ENCODE data around the gene IRAK2. TPM values are rescaled to one million over a fixed set of nuclear protein-coding genes. Genes with fewer than 3 reads are reported as not detected.

Gene IRAK2
- total RNA-seq, 1 donor from 2014 or later = 2.0 TPM

- no peak overlapping the region for H3K4me3 Mint-ChIP-seq (ENCODE audit: unreplicated experiment)
- Histone ChIP-seq H3K27ac (ENCODE audit: low read depth, low read length) (no peak overlapping the region), H3K4me1 (ENCODE audit: insufficient read depth, low read length) (peaks cover 12% of the 10 kb centered on the region), H3K4me2 (ENCODE audit: low read length) (no peak overlapping the region), H3K27me3 (ENCODE audit: insufficient read depth, low read length) (no peaks in the 10 kb centered on the region), H3K9ac (ENCODE audit: low read length) (no peak overlapping the region), H3K36me3 (ENCODE audit: insufficient read depth, low read length) (no peaks in the 10 kb centered on the region), H3K79me2 (ENCODE audit: insufficient read depth, low read length) (peaks cover 2% of the 10 kb centered on the region), H3K9me3 (ENCODE audit: insufficient read depth, low read depth, low read length) (no peaks in the 10 kb centered on the region), H3K4me3 (ENCODE audit: insufficient read depth, low read depth, low read length) (no peak overlapping the region), H2AFZ (ENCODE audit: low read depth, low read length) (no peak overlapping the region), H4K20me1 (ENCODE audit: insufficient read depth, low read length) (no peaks in the 10 kb centered on the region)
- no peaks in the 10 kb centered on the region for H3K27me3 Mint-ChIP-seq (ENCODE audit: low read depth, unreplicated experiment)
- no peaks in the 10 kb centered on the region for H3K9me3 Mint-ChIP-seq (ENCODE audit: unreplicated experiment)
- FAIRE-seq = no peak
- no peak for DNase-seq (ENCODE audit: low read depth)
- TF ChIP-seq EZH2 (IDR thresholded peaks at IDR 0.05; ENCODE audit: insufficient read depth, low read length) = no peak
- TF ChIP-seq CTCF (IDR thresholded peaks at IDR 0.05; ENCODE audit: insufficient read depth, low read depth, low read length) = no peak
- H3K4me1 Mint-ChIP-seq (ENCODE audit: low read depth, unreplicated experiment) = peaks cover 7% of the 10 kb centered on the region
- no peak overlapping the region for H3K27ac Mint-ChIP-seq (ENCODE audit: unreplicated experiment)
- H3K36me3 Mint-ChIP-seq (ENCODE audit: low read depth, unreplicated experiment) = peaks cover 3% of the 10 kb centered on the region
These were observed 13.0 kb downstream of the IRAK2 start for GRCh38 chr3:10177737-10178136.

- TF ChIP-seq EZH2 (IDR thresholded peaks at IDR 0.05; ENCODE audit: insufficient read depth, low read length) (no peak), CTCF (IDR thresholded peaks at IDR 0.05; ENCODE audit: insufficient read depth, low read depth, low read length) (no peak)
- Histone ChIP-seq H3K27me3 (ENCODE audit: insufficient read depth, low read length) (no peaks in the 10 kb centered on the region), H3K9ac (ENCODE audit: low read length) (no peak overlapping the region), H3K4me1 (ENCODE audit: insufficient read depth, low read length) (peaks cover 6% of the 10 kb centered on the region), H4K20me1 (ENCODE audit: insufficient read depth, low read length) (no peaks in the 10 kb centered on the region), H3K4me2 (ENCODE audit: low read length) (no peak overlapping the region), H3K79me2 (ENCODE audit: insufficient read depth, low read length) (peaks cover 2% of the 10 kb centered on the region), H2AFZ (ENCODE audit: low read depth, low read length) (no peak overlapping the region), H3K27ac (ENCODE audit: low read depth, low read length) (no peak overlapping the region), H3K9me3 (ENCODE audit: insufficient read depth, low read depth, low read length) (no peaks in the 10 kb centered on the region), H3K4me3 (ENCODE audit: insufficient read depth, low read depth, low read length) (no peak overlapping the region), H3K36me3 (ENCODE audit: insufficient read depth, low read length) (no peaks in the 10 kb centered on the region)
- H3K9me3 Mint-ChIP-seq (ENCODE audit: unreplicated experiment) = no peaks in the 10 kb centered on the region
- FAIRE-seq (no peak), DNase-seq (ENCODE audit: low read depth) (no peak)
- H3K4me1 Mint-ChIP-seq (ENCODE audit: low read depth, unreplicated experiment) = peaks cover 5% of the 10 kb centered on the region
- no peak overlapping the region for H3K4me3 Mint-ChIP-seq (ENCODE audit: unreplicated experiment)
- H3K36me3 Mint-ChIP-seq (ENCODE audit: low read depth, unreplicated experiment) = peaks cover 3% of the 10 kb centered on the region
- no peak overlapping the region for H3K27ac Mint-ChIP-seq (ENCODE audit: unreplicated experiment)
- no peaks in the 10 kb centered on the region for H3K27me3 Mint-ChIP-seq (ENCODE audit: low read depth, unreplicated experiment)
These were observed 14.2 kb downstream of the IRAK2 start for GRCh38 chr3:10178892-10179291.

GRCh38 chr3:10180289-10180688 is 15.6 kb downstream of the IRAK2 start:
- Mint-ChIP-seq H3K27ac (ENCODE audit: unreplicated experiment) (no peak overlapping the region), H3K36me3 (ENCODE audit: low read depth, unreplicated experiment) (peaks cover 3% of the 10 kb centered on the region), H3K4me3 (ENCODE audit: unreplicated experiment) (no peak overlapping the region), H3K9me3 (ENCODE audit: unreplicated experiment) (no peaks in the 10 kb centered on the region), H3K4me1 (ENCODE audit: low read depth, unreplicated experiment) (no peaks in the 10 kb centered on the region), H3K27me3 (ENCODE audit: low read depth, unreplicated experiment) (no peaks in the 10 kb centered on the region)
- no peak for DNase-seq (ENCODE audit: low read depth)
- H3K27me3 ChIP-seq (ENCODE audit: insufficient read depth, low read length) = no peaks in the 10 kb centered on the region
- peaks cover 2% of the 10 kb centered on the region for H3K79me2 ChIP-seq (ENCODE audit: insufficient read depth, low read length)
- no peaks in the 10 kb centered on the region for H3K9me3 ChIP-seq (ENCODE audit: insufficient read depth, low read depth, low read length)
- TF ChIP-seq CTCF (IDR thresholded peaks at IDR 0.05; ENCODE audit: insufficient read depth, low read depth, low read length) (no peak), EZH2 (IDR thresholded peaks at IDR 0.05; ENCODE audit: insufficient read depth, low read length) (no peak)
- no peak overlapping the region for H3K4me3 ChIP-seq (ENCODE audit: insufficient read depth, low read depth, low read length)
- H3K4me2 ChIP-seq (ENCODE audit: low read length) = no peak overlapping the region
- H3K36me3 ChIP-seq (ENCODE audit: insufficient read depth, low read length) = no peaks in the 10 kb centered on the region
- no peaks in the 10 kb centered on the region for H4K20me1 ChIP-seq (ENCODE audit: insufficient read depth, low read length)
- H3K27ac ChIP-seq (ENCODE audit: low read depth, low read length) = no peak overlapping the region
- H2AFZ ChIP-seq (ENCODE audit: low read depth, low read length) = no peak overlapping the region
- no peak for FAIRE-seq
- H3K9ac ChIP-seq (ENCODE audit: low read length) = no peak overlapping the region
- H3K4me1 ChIP-seq (ENCODE audit: insufficient read depth, low read length) = no peaks in the 10 kb centered on the region

Measured in astrocyte (in vitro differentiated cells and primary cell).